H9 (cell line): ENCODE measurements around the gene AMIGO1. TPM values are rescaled to one million over a fixed set of nuclear protein-coding genes. Genes with fewer than 3 reads are reported as not detected.

ENCODE experiments used
- DNase-seq: peaks from one replicate; pipeline ENCODE4 v3.0.0-alpha.2; 2017
- H2AFZ ChIP-seq: one replicate; pipeline ENCODE4 v1.6.1; 2013; ENCODE audit warnings: mild to moderate bottlenecking, low read length, control low read depth, moderate library complexity
- H2AK5ac ChIP-seq: 2 replicates; pipeline ENCODE4 v1.6.1; 2013; ENCODE audit warnings: low read length, control low read depth, mixed read lengths; ENCODE audit not compliant: insufficient read length
- H2BK120ac ChIP-seq: one replicate; pipeline ENCODE4 v1.6.1; 2013; ENCODE audit warnings: low read depth, mild to moderate bottlenecking, low read length, control low read depth, inconsistent platforms; ENCODE audit not compliant: poor library complexity, severe bottlenecking
- H2BK12ac ChIP-seq: 2 replicates; pipeline ENCODE4 v1.6.1; 2013; ENCODE audit warnings: low read length, control low read depth, mixed read lengths, low read depth; ENCODE audit not compliant: insufficient read length
- H2BK15ac ChIP-seq: 2 replicates; pipeline ENCODE4 v1.6.1; 2013; ENCODE audit warnings: low read depth, low read length, control low read depth
- H2BK20ac ChIP-seq: one replicate; pipeline ENCODE4 v1.6.1; 2013; ENCODE audit warnings: low read depth, mild to moderate bottlenecking, low read length, control low read depth, inconsistent platforms; ENCODE audit not compliant: poor library complexity, severe bottlenecking
- H2BK5ac ChIP-seq: 2 replicates; pipeline ENCODE4 v1.6.1; 2013; ENCODE audit warnings: low read length, control low read depth, mixed read lengths; ENCODE audit not compliant: insufficient read length
- H3K14ac ChIP-seq: 2 replicates; pipeline ENCODE4 v1.6.1; 2013; ENCODE audit warnings: low read length, control low read depth; ENCODE audit not compliant: insufficient read depth
- H3K18ac ChIP-seq: 2 replicates; pipeline ENCODE4 v1.6.1; 2013; ENCODE audit warnings: low read depth, mild to moderate bottlenecking, mixed read lengths, low read length, control low read depth; ENCODE audit not compliant: insufficient read length
- H3K23ac ChIP-seq: 2 replicates; pipeline ENCODE4 v1.6.1; 2013; ENCODE audit warnings: low read length, control low read depth, mixed read lengths, low read depth; ENCODE audit not compliant: insufficient read length
- H3K23me2 ChIP-seq: 2 replicates; pipeline ENCODE4 v1.6.1; 2013; ENCODE audit warnings: low read depth, mild to moderate bottlenecking, mixed read lengths, low read length, control low read depth; ENCODE audit not compliant: insufficient read length, poor library complexity, severe bottlenecking
- H3K27ac ChIP-seq: 2 replicates; pipeline ENCODE4 v1.5.1; 2013; ENCODE audit warnings: low read length, control low read depth, mixed read lengths, low read depth; ENCODE audit not compliant: insufficient read length
- H3K27me3 ChIP-seq: 2 replicates; pipeline ENCODE4 v1.6.1; 2013; ENCODE audit warnings: low read length, control low read depth, inconsistent platforms; ENCODE audit not compliant: insufficient read depth
- H3K4ac ChIP-seq: 2 replicates; pipeline ENCODE4 v1.6.1; 2013; ENCODE audit warnings: low read depth, mild to moderate bottlenecking, control low read depth, inconsistent platforms, low read length, moderate library complexity
- H3K4me1 ChIP-seq: 2 replicates; pipeline ENCODE4 v1.6.1; 2013; ENCODE audit warnings: low read length, control low read depth, inconsistent platforms; ENCODE audit not compliant: insufficient read depth
- H3K4me2 ChIP-seq: 2 replicates; pipeline ENCODE4 v1.6.1; 2013; ENCODE audit warnings: low read length, control low read depth, mixed read lengths; ENCODE audit not compliant: insufficient read length, insufficient read depth
- H3K56ac ChIP-seq: 2 replicates; pipeline ENCODE4 v1.6.1; 2013; ENCODE audit warnings: low read depth, mild to moderate bottlenecking, mixed read lengths, low read length, control low read depth; ENCODE audit not compliant: insufficient read length
- H3K79me1 ChIP-seq: 2 replicates; pipeline ENCODE4 v1.6.1; 2013; ENCODE audit warnings: low read depth, mild to moderate bottlenecking, moderate library complexity, low read length, control low read depth, inconsistent platforms; ENCODE audit not compliant: insufficient read depth, poor library complexity, severe bottlenecking
- H3K79me2 ChIP-seq: 2 replicates; pipeline ENCODE4 v1.6.1; 2013; ENCODE audit warnings: low read length, control low read depth, inconsistent platforms; ENCODE audit not compliant: insufficient read depth
- H3K9ac ChIP-seq: 2 replicates; pipeline ENCODE4 v1.6.1; 2013; ENCODE audit warnings: low read length, control low read depth, mixed read lengths; ENCODE audit not compliant: insufficient read length; ENCODE audit errors: extremely low read depth
- H3K9me3 ChIP-seq: one replicate; pipeline ENCODE4 v1.6.1; 2013; ENCODE audit warnings: low read depth, low read length, inconsistent platforms; ENCODE audit not compliant: control insufficient read depth
- H3T11ph ChIP-seq: one replicate; pipeline ENCODE4 v1.6.1; 2013; ENCODE audit warnings: mild to moderate bottlenecking, low read length, control low read depth, inconsistent platforms
- H4K20me1 ChIP-seq: one replicate; pipeline ENCODE4 v1.6.1; 2013; ENCODE audit not compliant: control insufficient read depth, insufficient read length, insufficient read depth
- H4K5ac ChIP-seq: 2 replicates; pipeline ENCODE4 v1.6.1; 2013; ENCODE audit warnings: low read depth, mild to moderate bottlenecking, mixed read lengths, low read length, control low read depth; ENCODE audit not compliant: insufficient read length
- H4K8ac ChIP-seq: replicated peaks from 2 replicates; pipeline ENCODE4 v1.6.1; 2013; ENCODE audit warnings: low read length, control low read depth, mixed read lengths, low read depth; ENCODE audit not compliant: insufficient read length
- H4K91ac ChIP-seq: 2 replicates; pipeline ENCODE4 v1.6.1; 2013; ENCODE audit warnings: low read depth, mild to moderate bottlenecking, moderate library complexity, mixed read lengths, low read length, control low read depth; ENCODE audit not compliant: insufficient read length
- H3K27ac Mint-ChIP-seq, 3 experiments: 2 replicates in 2 of 3; 3 replicates in 1 of 3; pipeline ENCODE4 v1.8.0; 2020 to 2021; ENCODE audit warnings: mixed read lengths in 3 of 3, mild to moderate bottlenecking in 1 of 3, moderate library complexity in 1 of 3
- H3K27me3 Mint-ChIP-seq: 2 replicates; pipeline ENCODE4 v1.8.0; 2021; ENCODE audit warnings: low read depth, mild to moderate bottlenecking, moderate library complexity, mixed read lengths
- H3K36me3 Mint-ChIP-seq, 3 experiments: 2 replicates in 2 of 3; 3 replicates in 1 of 3; pipeline ENCODE4 v1.8.0; 2020 to 2021; ENCODE audit warnings: low read depth in 3 of 3, mixed read lengths in 3 of 3; ENCODE audit not compliant: insufficient read depth in 1 of 3
- H3K4me1 Mint-ChIP-seq, 2 experiments: 2 replicates each; pipeline ENCODE4 v1.8.0; 2020; ENCODE audit warnings: mixed read lengths in 2 of 2
- H3K4me3 Mint-ChIP-seq, 2 experiments: 2 replicates in 1 of 2; 3 replicates in 1 of 2; pipeline ENCODE4 v1.8.0; 2020 to 2021; ENCODE audit warnings: mild to moderate bottlenecking in 2 of 2, mixed read lengths in 2 of 2, moderate library complexity in 1 of 2
- H3K9me3 Mint-ChIP-seq, 2 experiments: 2 replicates in 1 of 2; 3 replicates in 1 of 2; pipeline ENCODE4 v1.8.0; 2020; ENCODE audit warnings: mild to moderate bottlenecking in 2 of 2, mixed read lengths in 2 of 2, moderate library complexity in 1 of 2
- WGBS: extraction: QIAGEN DNeasy Blood & Tissue Kit; methylation state at CpG from one replicate; pipeline ENCODE4 v1.1.7; 2013; ENCODE audit warnings: missing lambda C conversion rate, low lambda C conversion rate, mixed read lengths; ENCODE audit not compliant: insufficient read length; ENCODE audit errors: extremely low coverage; 5-methylcytosine and 5-hydroxymethylcytosine counted together
- total RNA-seq: library from RNA; stranded (reverse); gene quantifications from 2 replicates; pipeline ENCODE4 v1.2.1, GENCODE V29; 2021
- TF ChIP-seq, protein P1 (sequence below): fragments of 200-600 bp; sonication (generic); conservative IDR thresholded peaks from 3 replicates; pipeline ENCODE4 v1.8.0; 2021; ENCODE audit warnings: antibody characterized with exemption, mild to moderate bottlenecking

Gene AMIGO1
- total RNA-seq, 1 experiment from 2014 or later, result 4.1 TPM

GRCh38 chr1:109517337-109517736 lies 7.8 kb upstream of the AMIGO1 start:
- no peak overlapping the region for H3K9ac ChIP-seq
- Mint-ChIP-seq H3K36me3 (no peaks in the 10 kb centered on the region), H3K27ac (no peak overlapping the region), H3K27me3 (peaks cover 29% of the 10 kb centered on the region), H3K4me1 (peaks cover 0 to 3% of the 10 kb centered on the region in 2 experiments; a peak in 1 of 4 replicates), H3K9me3 (no peaks in the 10 kb centered on the region), H3K4me3 (no peak overlapping the region)
- no peak overlapping the region for H2BK5ac ChIP-seq
- no peaks in the 10 kb centered on the region for H3K9me3 ChIP-seq
- H2AFZ ChIP-seq, result no peak overlapping the region
- no peaks in the 10 kb centered on the region for H3K23me2 ChIP-seq
- no peak overlapping the region for H4K91ac ChIP-seq
- no peak overlapping the region for H3K4ac ChIP-seq
- H3T11ph ChIP-seq, result no peak overlapping the region
- WGBS, result no CpG with 5 or more reads among the region's 5 CpGs
- no peak overlapping the region for H4K8ac ChIP-seq
- no peaks in the 10 kb centered on the region for H3K4me1 ChIP-seq
- no peak overlapping the region for H3K23ac ChIP-seq
- H3K79me1 ChIP-seq, result no peaks in the 10 kb centered on the region
- H4K20me1 ChIP-seq, result no peaks in the 10 kb centered on the region
- no peak overlapping the region for H2BK20ac ChIP-seq
- no peak overlapping the region for H2AK5ac ChIP-seq
- no peak overlapping the region for H3K18ac ChIP-seq
- no peak overlapping the region for H3K56ac ChIP-seq
- no peak overlapping the region for H3K4me2 ChIP-seq
- H3K79me2 ChIP-seq, result no peaks in the 10 kb centered on the region
- no peak overlapping the region for H2BK120ac ChIP-seq
- H3K27me3 ChIP-seq, result no peaks in the 10 kb centered on the region
- H3K27ac ChIP-seq, result no peak overlapping the region
- no peak for DNase-seq
- H2BK12ac ChIP-seq, result no peak overlapping the region
- TF ChIP-seq, protein P1, sequence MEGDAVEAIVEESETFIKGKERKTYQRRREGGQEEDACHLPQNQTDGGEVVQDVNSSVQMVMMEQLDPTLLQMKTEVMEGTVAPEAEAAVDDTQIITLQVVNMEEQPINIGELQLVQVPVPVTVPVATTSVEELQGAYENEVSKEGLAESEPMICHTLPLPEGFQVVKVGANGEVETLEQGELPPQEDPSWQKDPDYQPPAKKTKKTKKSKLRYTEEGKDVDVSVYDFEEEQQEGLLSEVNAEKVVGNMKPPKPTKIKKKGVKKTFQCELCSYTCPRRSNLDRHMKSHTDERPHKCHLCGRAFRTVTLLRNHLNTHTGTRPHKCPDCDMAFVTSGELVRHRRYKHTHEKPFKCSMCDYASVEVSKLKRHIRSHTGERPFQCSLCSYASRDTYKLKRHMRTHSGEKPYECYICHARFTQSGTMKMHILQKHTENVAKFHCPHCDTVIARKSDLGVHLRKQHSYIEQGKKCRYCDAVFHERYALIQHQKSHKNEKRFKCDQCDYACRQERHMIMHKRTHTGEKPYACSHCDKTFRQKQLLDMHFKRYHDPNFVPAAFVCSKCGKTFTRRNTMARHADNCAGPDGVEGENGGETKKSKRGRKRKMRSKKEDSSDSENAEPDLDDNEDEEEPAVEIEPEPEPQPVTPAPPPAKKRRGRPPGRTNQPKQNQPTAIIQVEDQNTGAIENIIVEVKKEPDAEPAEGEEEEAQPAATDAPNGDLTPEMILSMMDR, result no peak
- H4K5ac ChIP-seq, result no peak overlapping the region
- no peak overlapping the region for H2BK15ac ChIP-seq
- H3K14ac ChIP-seq, result no peak overlapping the region
